Mesenchymal stem cell (in vitro differentiated cells and primary cell): ENCODE results near the gene NXPE4.

Experiments
- DNase-seq: peaks from one replicate; pipeline ENCODE4 v3.0.0-alpha.2; 2013
- H2AFZ ChIP-seq: one replicate; pipeline ENCODE4 v1.6.1; 2013; ENCODE audit warnings: low read depth, mild to moderate bottlenecking, control low read depth, inconsistent platforms, low read length, moderate library complexity
- H2AK5ac ChIP-seq: 2 replicates; pipeline ENCODE4 v1.6.1; 2013; ENCODE audit warnings: low read length, moderate library complexity, mild to moderate bottlenecking, inconsistent platforms; ENCODE audit not compliant: severe bottlenecking
- H2BK120ac ChIP-seq: one replicate; pipeline ENCODE4 v1.6.1; 2013; ENCODE audit warnings: low read depth, mild to moderate bottlenecking, inconsistent platforms, low read length, moderate library complexity
- H2BK12ac ChIP-seq, 2 experiments: one replicate each; pipeline ENCODE4 v1.6.1; 2013; ENCODE audit warnings: inconsistent platforms in 2 of 2, low read length in 2 of 2, mild to moderate bottlenecking in 2 of 2, moderate library complexity in 2 of 2, control low read depth in 1 of 2
- H2BK15ac ChIP-seq: one replicate; pipeline ENCODE4 v1.6.1; 2013; ENCODE audit warnings: mild to moderate bottlenecking, low read depth, inconsistent platforms; ENCODE audit not compliant: poor library complexity, severe bottlenecking
- H2BK5ac ChIP-seq: 2 replicates; pipeline ENCODE4 v1.6.1; 2013; ENCODE audit warnings: low read depth, mild to moderate bottlenecking, low read length, control low read depth, inconsistent platforms; ENCODE audit not compliant: poor library complexity, severe bottlenecking
- H3K14ac ChIP-seq, 2 experiments: one replicate each; pipeline ENCODE4 v1.6.1; 2013; ENCODE audit warnings: inconsistent platforms in 2 of 2, low read length in 2 of 2, control low read depth in 1 of 2, mild to moderate bottlenecking in 1 of 2, moderate library complexity in 1 of 2
- H3K18ac ChIP-seq, 2 experiments: one replicate each; pipeline ENCODE4 v1.6.1; 2013; ENCODE audit warnings: inconsistent platforms in 2 of 2, low read length in 2 of 2, control low read depth in 1 of 2, low read depth in 1 of 2, mild to moderate bottlenecking in 1 of 2
- H3K23ac ChIP-seq, 2 experiments: one replicate each; pipeline ENCODE4 v1.6.1; 2013; ENCODE audit warnings: inconsistent platforms in 2 of 2, low read length in 2 of 2, mild to moderate bottlenecking in 2 of 2, moderate library complexity in 2 of 2, control low read depth in 1 of 2
- H3K27ac ChIP-seq: 2 replicates; pipeline ENCODE4 v1.5.1; 2013; ENCODE audit warnings: mild to moderate bottlenecking, moderate library complexity, low read length, control low read depth, inconsistent platforms; ENCODE audit not compliant: poor library complexity, severe bottlenecking
- H3K27me3 ChIP-seq, 2 experiments: 2 replicates each; pipeline versions ENCODE4 v1.6.1 to v1.7.0; 2013; ENCODE audit warnings: low read length in 2 of 2, mild to moderate bottlenecking in 2 of 2, moderate library complexity in 2 of 2, control low read depth in 1 of 2, inconsistent platforms in 1 of 2; ENCODE audit not compliant: control insufficient read depth in 1 of 2, insufficient read depth in 1 of 2
- H3K36me3 ChIP-seq, 2 experiments: 2 replicates each; pipeline versions ENCODE4 v1.6.1 to v1.7.0; 2013; ENCODE audit warnings: low read length in 2 of 2, control low read depth in 1 of 2, inconsistent platforms in 1 of 2, low read depth in 1 of 2, mild to moderate bottlenecking in 1 of 2; ENCODE audit not compliant: insufficient read depth in 2 of 2, control insufficient read depth in 1 of 2
- H3K4ac ChIP-seq, 2 experiments: one replicate each; pipeline ENCODE4 v1.6.1; 2013; ENCODE audit warnings: inconsistent platforms in 2 of 2, low read length in 2 of 2, mild to moderate bottlenecking in 2 of 2, moderate library complexity in 2 of 2, control low read depth in 1 of 2, low read depth in 1 of 2
- H3K4me1 ChIP-seq: 2 replicates; pipeline ENCODE4 v1.6.1; 2013; ENCODE audit warnings: low read depth, low read length, control low read depth; ENCODE audit not compliant: control insufficient read depth, insufficient read depth
- H3K4me2 ChIP-seq: 2 replicates; pipeline ENCODE4 v1.6.1; 2013; ENCODE audit warnings: low read length, mild to moderate bottlenecking, inconsistent platforms; ENCODE audit not compliant: poor library complexity, severe bottlenecking
- H3K4me3 ChIP-seq, 2 experiments: 2 replicates each; pipeline versions ENCODE4 v1.5.1 to v1.7.0; 2013; ENCODE audit warnings: low read length in 2 of 2, mild to moderate bottlenecking in 2 of 2, control low read depth in 1 of 2, low read depth in 1 of 2; ENCODE audit not compliant: insufficient read depth in 1 of 2
- H3K79me1 ChIP-seq: replicated peaks from 2 replicates; pipeline ENCODE4 v1.6.1; 2013; ENCODE audit warnings: mild to moderate bottlenecking, control low read depth, low read length, inconsistent platforms; ENCODE audit not compliant: poor library complexity, severe bottlenecking
- H3K9ac ChIP-seq: 2 replicates; pipeline ENCODE4 v1.7.0; 2013; ENCODE audit warnings: mild to moderate bottlenecking, low read length, moderate library complexity
- H3K9me3 ChIP-seq: 2 replicates; pipeline ENCODE4 v1.7.0; 2013; ENCODE audit warnings: mild to moderate bottlenecking, low read length; ENCODE audit not compliant: control insufficient read depth
- H4K8ac ChIP-seq: one replicate; pipeline ENCODE4 v1.6.1; 2013; ENCODE audit warnings: inconsistent platforms, mild to moderate bottlenecking, low read length, moderate library complexity
- H4K91ac ChIP-seq: one replicate; pipeline ENCODE4 v1.6.1; 2013; ENCODE audit warnings: mild to moderate bottlenecking, low read length, inconsistent platforms
- WGBS: methylation state at CpG from one replicate; pipeline ENCODE4 v1.1.7; 2013; ENCODE audit warnings: mixed read lengths; 5-methylcytosine and 5-hydroxymethylcytosine counted together

Gene NXPE4

GRCh38 chr11:114559425-114560310 lies 35.9 kb downstream of the NXPE4 start, which contains the start of gene NXPE1:
Gene NXPE1 (minus strand): TSS chr11:114559881. CDS start chr11:114551201, 8,680 bp downstream.
- Histone ChIP-seq H3K9me3 (no peaks in the 10 kb centered on the region), H3K4me2 (no peak within 1 kb of the TSS), H3K36me3 (no peaks in the 10 kb centered on the region), H2BK15ac (no peak within 1 kb of the TSS), H3K4me3 (no peak within 1 kb of the TSS), H3K9ac (no peak within 1 kb of the TSS), H3K18ac (no peak within 1 kb of the TSS), H3K27me3 (no peaks in the 10 kb centered on the region), H3K23ac (no peak within 1 kb of the TSS), H3K14ac (no peak within 1 kb of the TSS), H2BK5ac (no peak within 1 kb of the TSS), H2AK5ac (no peak within 1 kb of the TSS), H4K8ac (no peak within 1 kb of the TSS), H3K4ac (no peak within 1 kb of the TSS), H3K27ac (no peak within 1 kb of the TSS), H3K4me1 (no peaks in the 10 kb centered on the region), H2BK120ac (no peak within 1 kb of the TSS), H4K91ac (no peak within 1 kb of the TSS), H3K79me1 (no peaks in the 10 kb centered on the region), H2BK12ac (peak within 1 kb of the TSS in 1 of 2 experiments; percentile 23), H2AFZ (no peak within 1 kb of the TSS)
- 56% methylated on average over 3 of the region's 4 CpGs for WGBS
- no peak for DNase-seq

- Histone ChIP-seq H3K27me3 (no peaks in the 10 kb centered on the region), H3K18ac (no peak overlapping the region), H3K79me1 (no peaks in the 10 kb centered on the region), H2AFZ (no peak overlapping the region), H3K14ac (no peak overlapping the region), H2BK12ac (no peak overlapping the region), H3K36me3 (no peaks in the 10 kb centered on the region), H2BK5ac (no peak overlapping the region), H4K91ac (no peak overlapping the region), H3K4me3 (no peak overlapping the region), H3K9ac (no peak overlapping the region), H3K4ac (no peak overlapping the region), H3K4me2 (no peak overlapping the region), H3K9me3 (no peaks in the 10 kb centered on the region), H2BK15ac (no peak overlapping the region), H2AK5ac (no peak overlapping the region), H3K27ac (no peak overlapping the region), H4K8ac (no peak overlapping the region), H3K4me1 (no peaks in the 10 kb centered on the region), H3K23ac (no peak overlapping the region), H2BK120ac (no peak overlapping the region)
- peak; percentile 24 for DNase-seq
- 80% methylated on average over 1 of the region's 1 CpG for WGBS
Measured at GRCh38 chr11:114556135-114556534, 39.5 kb downstream of the NXPE4 start.

- Histone ChIP-seq H3K14ac (no peak overlapping the region), H2BK5ac (no peak overlapping the region), H2AK5ac (no peak overlapping the region), H3K36me3 (no peaks in the 10 kb centered on the region), H2BK15ac (no peak overlapping the region), H2AFZ (no peak overlapping the region), H2BK120ac (no peak overlapping the region), H3K4ac (no peak overlapping the region), H3K9ac (no peak overlapping the region), H3K9me3 (no peaks in the 10 kb centered on the region), H3K4me1 (no peaks in the 10 kb centered on the region), H3K4me2 (no peak overlapping the region), H4K8ac (no peak overlapping the region), H3K4me3 (no peak overlapping the region), H2BK12ac (no peak overlapping the region), H3K23ac (no peak overlapping the region), H3K18ac (no peak overlapping the region), H4K91ac (no peak overlapping the region), H3K27me3 (no peaks in the 10 kb centered on the region), H3K27ac (no peak overlapping the region), H3K79me1 (no peaks in the 10 kb centered on the region)
- DNase-seq, result no peak
- 71% methylated on average over 2 of the region's 2 CpGs for WGBS
Measured at GRCh38 chr11:114553642-114554041, 41.9 kb downstream of the NXPE4 start.

- WGBS, result 93% methylated on average over 4 of the region's 4 CpGs
Measured at GRCh38 chr11:114551060-114551459, 44.5 kb downstream of the NXPE4 start.

More at GRCh38 chr11:114551060-114551459, 44.5 kb downstream of the NXPE4 start:
- Histone ChIP-seq H2AFZ (no peak overlapping the region), H3K4me2 (no peak overlapping the region), H3K4me1 (no peaks in the 10 kb centered on the region), H3K9me3 (no peaks in the 10 kb centered on the region), H3K79me1 (no peaks in the 10 kb centered on the region), H2AK5ac (no peak overlapping the region), H3K4me3 (no peak overlapping the region), H4K8ac (no peak overlapping the region), H3K18ac (no peak overlapping the region), H2BK12ac (no peak overlapping the region), H3K27me3 (no peaks in the 10 kb centered on the region), H2BK5ac (no peak overlapping the region), H4K91ac (no peak overlapping the region), H3K36me3 (no peaks in the 10 kb centered on the region), H3K23ac (no peak overlapping the region), H3K27ac (no peak overlapping the region), H2BK15ac (no peak overlapping the region), H3K14ac (no peak overlapping the region), H3K4ac (no peak overlapping the region), H2BK120ac (no peak overlapping the region), H3K9ac (no peak overlapping the region)
- DNase-seq, result no peak
